ENCODE measurements around the gene SLC27A1.
A peak's percentile ranks its signal among the peaks of the same experiment; 100 is the strongest.
"Not testable (repeated sequence)": the region's sequence is repeated elsewhere in the genome, so short reads cannot be mapped to it uniquely, and the experiment has no call there.

The SLC27A1 gene

GRCh38 chr19:17505223-17505622 lies 34.9 kb downstream of the SLC27A1 start:
- no peaks in the 10 kb centered on the region for H3K27me3 ChIP-seq (ENCODE audit: low read depth, low read length)
- peaks cover 0 to 11% of the 10 kb centered on the region in 2 donors for H3K36me3 ChIP-seq (ENCODE audit: control insufficient read depth in 1 of 2, insufficient read depth in 2 of 2, low read length in 2 of 2)
- H3K9me3 ChIP-seq (ENCODE audit: control insufficient read depth in 1 of 2, low read length in 2 of 2), result no peaks in the 10 kb centered on the region
- H3K4me3 ChIP-seq (ENCODE audit: low read depth in 1 of 2, low read length in 2 of 2), result no peak overlapping the region
- H3K4me1 ChIP-seq (ENCODE audit: control insufficient read depth in 1 of 2, insufficient read depth in 2 of 2, low read length in 2 of 2), result peaks cover under 1 to 23% of the 10 kb centered on the region in 2 donors
- no peak overlapping the region for H3K27ac ChIP-seq (ENCODE audit: low read length)

DNA sequence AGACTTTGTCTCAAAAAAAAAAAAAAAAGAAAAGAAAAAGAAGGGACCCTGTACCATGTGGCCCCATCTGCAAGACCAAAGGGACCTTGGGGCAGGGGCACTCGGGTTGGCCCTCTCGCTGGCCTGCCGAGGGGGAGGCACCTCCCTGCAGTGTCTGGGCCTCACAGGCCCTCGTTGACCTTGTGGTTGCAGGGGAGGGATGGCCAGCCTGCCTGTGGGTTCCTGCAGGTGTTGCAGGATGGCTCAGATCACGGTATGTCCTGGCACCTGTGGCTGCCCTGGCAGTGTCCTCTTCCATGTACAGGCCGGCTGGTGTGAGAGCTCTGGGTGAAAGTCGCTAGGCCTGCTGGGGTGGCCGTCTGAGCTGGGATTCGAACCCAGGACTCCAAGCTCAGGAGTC lies 36.4 kb downstream of the SLC27A1 start:
- H3K36me3 ChIP-seq (ENCODE audit: control insufficient read depth in 1 of 2, insufficient read depth in 2 of 2, low read length in 2 of 2), result peaks cover 0 to 3% of the 10 kb centered on the region in 2 donors
- H3K27me3 ChIP-seq (ENCODE audit: low read depth, low read length), result no peaks in the 10 kb centered on the region
- no peaks in the 10 kb centered on the region for H3K9me3 ChIP-seq (ENCODE audit: control insufficient read depth in 1 of 2, low read length in 2 of 2)
- no peak overlapping the region for H3K4me3 ChIP-seq (ENCODE audit: low read depth in 1 of 2, low read length in 2 of 2)
- H3K27ac ChIP-seq (ENCODE audit: low read length), result no peak overlapping the region
- peaks cover 5 to 26% of the 10 kb centered on the region in 2 donors for H3K4me1 ChIP-seq (ENCODE audit: control insufficient read depth in 1 of 2, insufficient read depth in 2 of 2, low read length in 2 of 2)

DNA sequence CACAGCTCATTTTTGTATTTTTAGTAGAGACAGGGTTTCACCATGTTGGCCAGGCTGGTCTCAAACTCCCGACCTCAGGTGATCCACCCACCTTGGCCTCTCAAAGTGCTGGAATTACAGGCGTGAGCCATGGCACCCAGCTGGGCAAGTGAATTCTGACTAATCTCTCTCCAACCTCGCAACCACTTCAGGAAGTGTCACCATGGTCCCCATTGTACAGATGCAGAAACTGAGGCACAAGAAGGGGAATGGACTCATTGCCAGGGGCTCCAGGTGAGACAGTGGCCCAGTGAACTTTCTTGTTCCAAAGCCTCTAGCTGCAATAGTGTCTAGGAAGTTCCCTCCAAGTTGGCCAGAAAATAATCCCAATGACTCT lies 38.2 kb downstream of the SLC27A1 start:
- H3K4me3 ChIP-seq (ENCODE audit: low read depth in 1 of 2, low read length in 2 of 2); H3K27ac ChIP-seq (ENCODE audit: low read length); H3K36me3 ChIP-seq (ENCODE audit: control insufficient read depth in 1 of 2, insufficient read depth in 2 of 2, low read length in 2 of 2); H3K27me3 ChIP-seq (ENCODE audit: low read depth, low read length); H3K9me3 ChIP-seq (ENCODE audit: control insufficient read depth in 1 of 2, low read length in 2 of 2): not testable (repeated sequence)
- H3K4me1 ChIP-seq (ENCODE audit: control insufficient read depth in 1 of 2, insufficient read depth in 2 of 2, low read length in 2 of 2), result peaks cover 5 to 34% of the 10 kb centered on the region in 2 donors

DNA sequence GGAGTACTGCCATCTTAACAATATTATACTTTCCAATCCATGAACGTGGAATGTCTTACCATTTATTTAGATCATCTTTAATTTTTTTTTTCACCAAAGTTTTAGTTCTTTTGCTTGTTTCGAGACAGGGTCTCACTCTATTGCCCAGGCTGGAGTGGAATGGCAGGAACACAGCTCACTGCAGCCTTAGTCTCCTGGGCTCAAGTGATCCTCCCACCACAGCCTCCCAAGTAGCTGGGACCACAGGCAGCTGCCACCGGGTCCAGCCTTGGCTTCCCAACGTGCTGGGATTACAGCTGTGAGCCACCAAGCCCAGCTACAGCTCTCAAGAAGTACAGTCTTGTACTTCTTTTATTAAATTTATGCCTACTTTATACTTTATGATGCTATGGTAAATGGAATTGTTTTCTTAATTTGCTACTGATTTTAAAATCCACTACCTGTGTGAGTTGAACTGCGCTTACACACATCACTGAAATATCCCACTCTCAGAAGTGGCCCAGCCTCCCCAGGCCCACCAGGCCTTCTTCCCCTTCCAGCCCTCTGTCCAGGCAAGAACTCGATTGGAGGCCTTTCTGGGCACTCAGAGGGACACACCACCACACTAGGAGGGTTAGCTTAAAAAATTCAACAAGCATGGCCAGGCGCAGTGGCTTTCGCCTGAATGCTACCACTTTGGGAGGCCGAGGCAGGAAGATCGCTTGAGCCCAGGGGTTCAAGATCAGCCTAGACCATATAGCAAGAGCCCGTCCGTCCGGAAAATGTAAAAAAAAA lies 40.1 kb downstream of the SLC27A1 start:
- peak overlapping the region; percentile 66 to 80 for H3K4me3 ChIP-seq (ENCODE audit: low read depth in 1 of 2, low read length in 2 of 2)
- H3K36me3 ChIP-seq (ENCODE audit: control insufficient read depth in 1 of 2, insufficient read depth in 2 of 2, low read length in 2 of 2), result peaks cover 0 to 4% of the 10 kb centered on the region in 2 donors
- H3K27ac ChIP-seq (ENCODE audit: low read length), result peak overlapping the region; percentile 78
- no peaks in the 10 kb centered on the region for H3K27me3 ChIP-seq (ENCODE audit: low read depth, low read length)
- H3K9me3 ChIP-seq (ENCODE audit: control insufficient read depth in 1 of 2, low read length in 2 of 2), result no peaks in the 10 kb centered on the region
- H3K4me1 ChIP-seq (ENCODE audit: control insufficient read depth in 1 of 2, insufficient read depth in 2 of 2, low read length in 2 of 2), result peaks cover 5 to 30% of the 10 kb centered on the region in 2 donors

DNA sequence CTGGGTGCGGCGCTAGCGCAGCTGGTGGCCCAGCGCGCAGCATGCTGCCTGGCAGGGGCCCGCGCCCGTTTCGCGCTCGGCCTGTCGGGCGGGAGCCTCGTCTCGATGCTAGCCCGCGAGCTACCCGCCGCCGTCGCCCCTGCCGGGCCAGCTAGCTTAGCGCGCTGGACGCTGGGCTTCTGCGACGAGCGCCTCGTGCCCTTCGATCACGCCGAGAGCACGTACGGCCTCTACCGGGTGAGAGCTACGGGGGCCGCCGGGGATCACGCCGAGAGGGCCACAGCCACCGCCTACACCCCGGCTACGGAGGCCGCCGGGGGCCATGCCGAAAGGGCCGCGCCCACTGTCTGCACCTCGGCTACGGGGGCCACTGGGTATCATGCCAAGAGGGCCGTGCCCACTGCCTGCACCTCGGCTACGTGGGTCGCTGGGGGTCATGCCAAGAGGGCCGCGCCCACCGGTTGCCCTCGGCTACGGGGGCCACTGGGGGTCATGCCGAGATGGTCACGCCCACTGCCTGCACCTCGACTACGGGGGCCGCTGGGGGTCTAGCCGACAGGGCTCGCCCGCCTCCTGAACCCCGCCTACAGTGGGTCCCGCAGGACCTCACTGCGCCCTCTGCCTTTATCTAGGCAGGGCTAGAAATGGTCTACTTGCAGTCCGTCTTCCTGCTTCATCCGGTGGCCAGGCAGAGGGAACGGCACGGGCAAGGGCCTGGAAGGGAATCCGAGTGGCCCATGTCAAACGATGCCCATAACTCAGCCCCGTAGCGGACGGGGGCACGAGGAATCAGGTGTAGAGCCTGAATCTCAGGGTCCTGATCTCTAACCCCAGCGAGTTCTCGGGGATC lies 41.6 kb downstream of the SLC27A1 start:
- Histone ChIP-seq H3K27me3 (ENCODE audit: low read depth, low read length) (no peaks in the 10 kb centered on the region), H3K4me1 (ENCODE audit: control insufficient read depth in 1 of 2, insufficient read depth in 2 of 2, low read length in 2 of 2) (peaks cover 5 to 25% of the 10 kb centered on the region in 2 donors), H3K4me3 (ENCODE audit: low read depth in 1 of 2, low read length in 2 of 2) (peak overlapping the region; percentile 66 to 80), H3K9me3 (ENCODE audit: control insufficient read depth in 1 of 2, low read length in 2 of 2) (no peaks in the 10 kb centered on the region), H3K27ac (ENCODE audit: low read length) (peak overlapping the region; percentile 78), H3K36me3 (ENCODE audit: control insufficient read depth in 1 of 2, insufficient read depth in 2 of 2, low read length in 2 of 2) (peaks cover 0 to 16% of the 10 kb centered on the region in 2 donors)

DNA sequence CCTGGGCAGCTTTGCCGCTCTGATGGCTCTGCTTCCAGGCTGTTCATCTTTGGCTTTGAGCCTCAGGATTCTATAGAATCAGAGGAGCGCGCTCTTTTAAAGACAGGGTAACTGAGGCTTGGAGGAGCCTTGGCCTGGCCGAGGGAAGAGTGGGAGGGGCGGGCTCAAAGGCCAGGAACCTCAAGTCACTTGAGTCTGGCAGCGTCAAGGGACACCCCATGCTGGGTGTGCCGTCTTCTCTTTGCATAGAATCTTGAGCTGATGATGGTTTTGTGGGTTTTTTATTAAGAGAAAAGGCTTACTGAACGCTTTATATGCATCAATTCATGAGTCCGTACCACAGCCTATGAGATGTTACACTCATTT lies 42.2 kb downstream of the SLC27A1 start:
- Histone ChIP-seq H3K27ac (ENCODE audit: low read length) (peak overlapping the region; percentile 60), H3K4me3 (ENCODE audit: low read depth in 1 of 2, low read length in 2 of 2) (peak overlapping the region; percentile 66 to 80), H3K27me3 (ENCODE audit: low read depth, low read length) (no peaks in the 10 kb centered on the region), H3K9me3 (ENCODE audit: control insufficient read depth in 1 of 2, low read length in 2 of 2) (peaks cover 4 to 5% of the 10 kb centered on the region in 2 donors), H3K4me1 (ENCODE audit: control insufficient read depth in 1 of 2, insufficient read depth in 2 of 2, low read length in 2 of 2) (peaks cover 5 to 25% of the 10 kb centered on the region in 2 donors), H3K36me3 (ENCODE audit: control insufficient read depth in 1 of 2, insufficient read depth in 2 of 2, low read length in 2 of 2) (peaks cover 6 to 22% of the 10 kb centered on the region in 2 donors)

DNA sequence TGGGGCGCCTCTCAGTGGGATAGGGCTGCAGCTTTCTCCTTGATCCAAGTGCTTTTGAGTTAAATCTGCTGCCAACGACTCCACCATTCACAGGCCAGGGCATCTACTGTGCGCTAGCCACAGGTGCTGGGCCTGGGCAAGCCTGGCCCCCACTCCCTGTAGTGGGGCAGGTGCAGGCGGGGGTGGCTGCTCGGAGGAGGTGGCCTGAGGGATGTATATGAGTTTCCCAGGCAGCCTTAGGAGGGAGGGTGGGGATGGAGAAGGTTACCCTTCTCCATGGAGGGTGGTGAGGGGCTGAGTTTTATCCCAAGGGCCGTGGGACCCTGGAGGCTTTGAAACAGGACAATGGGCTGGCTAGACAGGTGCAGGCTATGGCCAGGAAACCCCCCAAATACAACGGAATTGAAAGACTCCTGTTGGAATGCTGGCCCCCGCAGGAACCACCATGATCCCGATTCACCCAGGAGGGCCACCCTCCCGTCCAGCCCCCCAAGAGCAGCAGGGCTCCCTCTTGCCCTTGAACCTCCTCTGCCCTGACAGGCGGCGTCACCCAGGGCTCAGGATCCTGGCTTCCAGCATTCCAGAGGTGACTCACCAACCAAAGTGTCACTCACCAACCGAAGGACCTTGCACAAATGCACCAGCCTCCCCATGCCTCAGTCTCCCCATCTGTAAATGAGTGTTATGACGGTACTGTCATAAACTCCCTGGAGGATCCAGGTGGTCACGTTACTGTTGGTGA lies 45.3 kb downstream of the SLC27A1 start:
- Histone ChIP-seq H3K4me3 (ENCODE audit: low read depth in 1 of 2, low read length in 2 of 2) (no peak overlapping the region), H3K9me3 (ENCODE audit: control insufficient read depth in 1 of 2, low read length in 2 of 2) (peaks cover 9 to 17% of the 10 kb centered on the region in 2 donors), H3K27me3 (ENCODE audit: low read depth, low read length) (no peaks in the 10 kb centered on the region), H3K36me3 (ENCODE audit: control insufficient read depth in 1 of 2, insufficient read depth in 2 of 2, low read length in 2 of 2) (peaks cover 10 to 38% of the 10 kb centered on the region in 2 donors), H3K4me1 (ENCODE audit: control insufficient read depth in 1 of 2, insufficient read depth in 2 of 2, low read length in 2 of 2) (peaks cover under 1 to 10% of the 10 kb centered on the region in 2 donors), H3K27ac (ENCODE audit: low read length) (no peak overlapping the region)

DNA sequence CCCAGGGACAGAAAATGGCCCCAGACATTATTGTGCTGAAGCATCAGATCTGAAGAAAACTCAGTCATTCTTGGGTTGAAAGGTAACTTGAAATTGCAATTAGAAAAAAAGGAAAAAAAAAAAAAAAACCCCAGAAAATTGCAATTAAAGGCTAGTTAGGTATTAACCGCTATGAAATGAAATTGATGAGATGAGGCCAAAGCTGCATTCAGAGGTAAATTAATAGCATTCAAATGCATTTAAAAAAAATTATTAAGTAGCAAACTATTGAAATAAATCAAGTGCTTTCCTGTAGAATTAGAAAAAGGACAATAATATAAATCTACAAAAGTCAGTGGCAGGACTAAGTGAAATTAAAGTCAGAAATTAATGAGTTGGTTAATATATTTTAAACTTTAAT lies 47.6 kb downstream of the SLC27A1 start:
- H3K36me3 ChIP-seq (ENCODE audit: control insufficient read depth in 1 of 2, insufficient read depth in 2 of 2, low read length in 2 of 2), result peaks cover 10 to 41% of the 10 kb centered on the region in 2 donors
- peaks cover 0 to 3% of the 10 kb centered on the region in 2 donors for H3K4me1 ChIP-seq (ENCODE audit: control insufficient read depth in 1 of 2, insufficient read depth in 2 of 2, low read length in 2 of 2)

DNA sequence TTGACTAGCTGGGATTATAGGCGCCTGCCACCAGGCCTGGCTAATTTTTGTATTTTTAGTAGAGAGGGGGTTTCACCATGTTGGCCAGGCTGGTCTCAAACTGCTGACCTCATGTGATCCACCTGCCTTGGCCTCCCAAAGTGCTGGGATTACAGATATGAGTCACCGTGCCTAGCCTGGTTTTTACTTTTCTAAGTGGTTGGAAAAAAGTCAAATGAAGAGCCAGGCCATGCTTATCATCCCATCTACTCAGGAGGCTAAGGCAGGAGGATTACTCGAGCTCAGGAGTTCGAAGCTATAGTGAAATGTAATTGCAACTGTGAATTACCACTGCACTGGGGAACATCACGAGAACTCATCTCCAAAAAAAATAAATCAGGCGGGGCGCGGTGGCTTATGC lies 48.3 kb downstream of the SLC27A1 start:
- not testable (repeated sequence) for H3K27ac ChIP-seq (ENCODE audit: low read length); H3K4me1 ChIP-seq (ENCODE audit: control insufficient read depth in 1 of 2, insufficient read depth in 2 of 2, low read length in 2 of 2); H3K4me3 ChIP-seq (ENCODE audit: low read depth in 1 of 2, low read length in 2 of 2); H3K27me3 ChIP-seq (ENCODE audit: low read depth, low read length)
- H3K9me3 ChIP-seq (ENCODE audit: control insufficient read depth in 1 of 2, low read length in 2 of 2), result peaks cover 9 to 17% of the 10 kb centered on the region in 2 donors
- H3K36me3 ChIP-seq (ENCODE audit: control insufficient read depth in 1 of 2, insufficient read depth in 2 of 2, low read length in 2 of 2), result peaks cover 10 to 41% of the 10 kb centered on the region in 2 donors

More for the DNA sequence above, 47.6 kb downstream of the SLC27A1 start:
- Histone ChIP-seq H3K4me3 (ENCODE audit: low read depth in 1 of 2, low read length in 2 of 2) (no peak overlapping the region), H3K27me3 (ENCODE audit: low read depth, low read length) (no peaks in the 10 kb centered on the region), H3K27ac (ENCODE audit: low read length) (no peak overlapping the region), H3K9me3 (ENCODE audit: control insufficient read depth in 1 of 2, low read length in 2 of 2) (peaks cover 9 to 17% of the 10 kb centered on the region in 2 donors)

- Histone ChIP-seq H3K27me3 (ENCODE audit: low read depth, low read length) (no peaks in the 10 kb centered on the region), H3K27ac (ENCODE audit: low read length) (no peak overlapping the region), H3K36me3 (ENCODE audit: control insufficient read depth in 1 of 2, insufficient read depth in 2 of 2, low read length in 2 of 2) (peaks cover 10 to 41% of the 10 kb centered on the region in 2 donors), H3K4me3 (ENCODE audit: low read depth in 1 of 2, low read length in 2 of 2) (no peak overlapping the region), H3K4me1 (ENCODE audit: control insufficient read depth in 1 of 2, insufficient read depth in 2 of 2, low read length in 2 of 2) (peaks cover 0 to 4% of the 10 kb centered on the region in 2 donors), H3K9me3 (ENCODE audit: control insufficient read depth in 1 of 2, low read length in 2 of 2) (peaks cover 9 to 17% of the 10 kb centered on the region in 2 donors)
These were observed 49.6 kb downstream of the SLC27A1 start for GRCh38 chr19:17519967-17520366.

DNA sequence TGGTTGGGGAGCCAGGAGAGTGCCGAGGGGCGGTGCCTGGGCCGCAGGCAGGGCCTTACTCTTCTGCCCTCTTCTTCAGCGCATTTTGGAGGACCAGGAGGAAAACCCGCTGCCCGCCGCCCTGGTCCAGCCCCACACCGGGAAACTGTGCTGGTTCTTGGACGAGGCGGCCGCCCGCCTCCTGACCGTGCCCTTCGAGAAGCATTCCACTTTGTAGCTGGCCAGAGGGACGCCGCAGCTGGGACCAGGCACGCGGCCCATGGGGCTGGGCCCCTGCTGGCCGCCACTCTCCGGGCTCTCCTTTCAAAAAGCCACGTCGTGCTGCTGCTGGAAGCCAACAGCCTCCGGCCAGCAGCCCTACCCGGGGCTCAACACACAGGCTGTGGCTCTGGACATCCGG lies 50.5 kb downstream of the SLC27A1 start:
- peaks cover 9 to 17% of the 10 kb centered on the region in 2 donors for H3K9me3 ChIP-seq (ENCODE audit: control insufficient read depth in 1 of 2, low read length in 2 of 2)
- no peaks in the 10 kb centered on the region for H3K27me3 ChIP-seq (ENCODE audit: low read depth, low read length)
- H3K4me1 ChIP-seq (ENCODE audit: control insufficient read depth in 1 of 2, insufficient read depth in 2 of 2, low read length in 2 of 2), result peaks cover 0 to 4% of the 10 kb centered on the region in 2 donors
- H3K4me3 ChIP-seq (ENCODE audit: low read depth in 1 of 2, low read length in 2 of 2), result no peak overlapping the region
- peaks cover 10 to 37% of the 10 kb centered on the region in 2 donors for H3K36me3 ChIP-seq (ENCODE audit: control insufficient read depth in 1 of 2, insufficient read depth in 2 of 2, low read length in 2 of 2)
- H3K27ac ChIP-seq (ENCODE audit: low read length), result no peak overlapping the region

Data from muscle layer of duodenum (tissue), 2 donors.